Adrenal gland (tissue), 12 donors: ENCODE data around the gene SP140. TPM values are rescaled to one million over a fixed set of nuclear protein-coding genes. Genes with fewer than 3 reads are reported as not detected.

ENCODE experiments used
- DNase-seq, 7 donors: peaks; one replicate each; pipeline ENCODE4 v3.0.0-alpha.2; 2019 to 2020
- H3K27ac ChIP-seq, 5 donors: fragments of 200-600 bp; sonication (generic) in 4 of 5; 1 replicate in 3 of 5; 2 replicates in 2 of 5; pipeline versions ENCODE4 v1.5.1 to v1.8.0; 2016 to 2020; ENCODE audit warnings: mild to moderate bottlenecking in 1 of 5
- H3K27me3 ChIP-seq: fragments of 200-600 bp; 2 replicates; pipeline ENCODE4 v1.8.0; 2021
- H3K36me3 ChIP-seq, 2 donors: fragments of 200-600 bp; replicated peaks in 1 of 2; 1 replicate in 1 of 2; 2 replicates in 1 of 2; pipeline versions ENCODE4 v1.5.1 to v1.8.0; 2018 to 2022
- H3K4me1 ChIP-seq, 2 donors: fragments of 200-600 bp; replicated peaks in 1 of 2; 1 replicate in 1 of 2; 2 replicates in 1 of 2; pipeline versions ENCODE4 v1.5.1 to v1.8.0; 2018 to 2021
- H3K4me3 ChIP-seq, 4 donors: fragments of 200-600 bp; sonication (generic) in 3 of 4; one replicate each; pipeline ENCODE4 v1.5.1; 2016 to 2018
- H3K9me3 ChIP-seq, 3 donors: fragments of 200-600 bp; sonication (generic) in 1 of 3; replicated peaks in 1 of 3; 1 replicate in 2 of 3; 2 replicates in 1 of 3; pipeline versions ENCODE4 v1.5.1 to v1.8.0; 2016 to 2021
- POLR2A ChIP-seq, 2 donors: fragments of 450-650 bp; IDR thresholded peaks; one replicate each; pipeline ENCODE4 v1.6.1; 2017; ENCODE audit warnings: antibody characterized with exemption in 2 of 2, mild to moderate bottlenecking in 2 of 2, moderate library complexity in 1 of 2
- WGBS, 4 donors: extraction: QIAGEN DNeasy Blood & Tissue Kit in 2 of 4; methylation state at CpG; one replicate each; pipeline versions ENCODE4 v1.1.5 to v1.1.7; 2013 to 2017; 5-methylcytosine and 5-hydroxymethylcytosine counted together
- intact Hi-C, 2 donors: fragments of 100-400 bp; cut with DNase I; formaldehyde crosslinking; loops; one replicate each; pipeline versions ENCODE4 v1.14.1 to v1.15.0; 2022 to 2023
- polyA plus RNA-seq, 3 donors: library from polyadenylated mRNA; stranded (reverse); fragments of 200-250 nt in 2 of 3; fragments of 350-450 nt in 1 of 3; fragmentation: Illumina TruSeq in 1 of 3; extraction: RNeasy Lipid Tissue Mini Kit (QIAGEN cat#74804) in 1 of 3; gene quantifications; one replicate each; pipeline ENCODE4 v1.2.3, GENCODE V29; 2013 to 2014
- total RNA-seq, 9 donors: library from RNA; depleted of rRNA in 4 of 9; stranded (reverse); fragments of >200 nt in 4 of 9; fragments of 120-200 nt in 1 of 9; fragmentation: NEBNext Ultra II Directional in 1 of 9; extraction: Animal tissue kit (Norgen Biotek cat#: 25700) in 1 of 9; gene quantifications; one replicate each; pipeline versions ENCODE4 v1.1.0 to v1.2.4, GENCODE V29; 2013 to 2023
- TF ChIP-seq, protein P1 (sequence below), 6 experiments: fragments of 450-650 bp in 4 of 6; fragments of 200-600 bp in 2 of 6; sonication (generic) in 1 of 6; IDR thresholded peaks; 1 replicate in 5 of 6; 2 replicates in 1 of 6; pipeline versions ENCODE4 v1.5.1 to v1.8.0; 2016 to 2021; ENCODE audit warnings: antibody characterized with exemption in 6 of 6, mild to moderate bottlenecking in 2 of 6, moderate library complexity in 1 of 6
- donor health status: healthy with polysubstance abuse.
- donor health status: Bipolar disorder and iron deficiency.
- donor health status: DM: yes; HTN: yes; CAD: no.
- donor health status: DM: no; HTN: no; CAD: no.
- donor health status: DM: no; HTN: no; CAD: no.
- donor health status: DM: yes; HTN: yes; CAD: no.

Gene SP140
- total and polyA plus RNA-seq, 12 donors: 0.06 to 2.8 (median 1.7) TPM

DNA sequence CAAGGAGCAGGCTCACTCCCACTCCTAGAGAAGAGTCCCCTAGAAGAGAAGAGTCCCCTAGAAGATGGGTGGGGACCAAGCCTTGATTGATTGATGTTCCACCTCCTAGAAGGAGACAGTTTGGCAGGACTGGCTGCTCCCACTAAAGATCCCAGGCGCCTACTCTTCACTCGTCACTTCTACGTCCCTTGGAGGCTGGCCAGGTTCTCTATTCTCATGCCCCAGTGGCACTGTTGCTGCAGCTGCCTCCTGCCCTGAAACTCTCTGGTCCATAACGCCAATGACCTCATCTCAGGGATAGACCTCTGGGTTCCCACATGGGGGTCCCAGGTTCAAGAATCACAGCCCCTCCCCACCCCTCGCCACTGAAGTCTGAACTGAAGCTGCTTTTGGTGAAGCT lies 99.0 kb downstream of the SP140 start:
- WGBS, 4 donors: 78 to 83% (median 80%) methylated on average over 3 to 5 of the region's 5 CpGs
- DNase-seq: no peak
- H3K36me3 ChIP-seq: no peaks in the 10 kb centered on the region
- TF ChIP-seq, protein P1, sequence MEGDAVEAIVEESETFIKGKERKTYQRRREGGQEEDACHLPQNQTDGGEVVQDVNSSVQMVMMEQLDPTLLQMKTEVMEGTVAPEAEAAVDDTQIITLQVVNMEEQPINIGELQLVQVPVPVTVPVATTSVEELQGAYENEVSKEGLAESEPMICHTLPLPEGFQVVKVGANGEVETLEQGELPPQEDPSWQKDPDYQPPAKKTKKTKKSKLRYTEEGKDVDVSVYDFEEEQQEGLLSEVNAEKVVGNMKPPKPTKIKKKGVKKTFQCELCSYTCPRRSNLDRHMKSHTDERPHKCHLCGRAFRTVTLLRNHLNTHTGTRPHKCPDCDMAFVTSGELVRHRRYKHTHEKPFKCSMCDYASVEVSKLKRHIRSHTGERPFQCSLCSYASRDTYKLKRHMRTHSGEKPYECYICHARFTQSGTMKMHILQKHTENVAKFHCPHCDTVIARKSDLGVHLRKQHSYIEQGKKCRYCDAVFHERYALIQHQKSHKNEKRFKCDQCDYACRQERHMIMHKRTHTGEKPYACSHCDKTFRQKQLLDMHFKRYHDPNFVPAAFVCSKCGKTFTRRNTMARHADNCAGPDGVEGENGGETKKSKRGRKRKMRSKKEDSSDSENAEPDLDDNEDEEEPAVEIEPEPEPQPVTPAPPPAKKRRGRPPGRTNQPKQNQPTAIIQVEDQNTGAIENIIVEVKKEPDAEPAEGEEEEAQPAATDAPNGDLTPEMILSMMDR (IDR thresholded peaks at IDR 0.05): no peak
- no peak for TF ChIP-seq POLR2A (IDR thresholded peaks at IDR 0.05)
- no peak overlapping the region for H3K4me3 ChIP-seq
- intact Hi-C loops: no loop called here
- H3K9me3 ChIP-seq: no peaks in the 10 kb centered on the region
- H3K4me1 ChIP-seq: peaks cover 10 to 17% of the 10 kb centered on the region in 2 donors
- no peak overlapping the region for H3K27ac ChIP-seq
- no peaks in the 10 kb centered on the region for H3K27me3 ChIP-seq

DNA sequence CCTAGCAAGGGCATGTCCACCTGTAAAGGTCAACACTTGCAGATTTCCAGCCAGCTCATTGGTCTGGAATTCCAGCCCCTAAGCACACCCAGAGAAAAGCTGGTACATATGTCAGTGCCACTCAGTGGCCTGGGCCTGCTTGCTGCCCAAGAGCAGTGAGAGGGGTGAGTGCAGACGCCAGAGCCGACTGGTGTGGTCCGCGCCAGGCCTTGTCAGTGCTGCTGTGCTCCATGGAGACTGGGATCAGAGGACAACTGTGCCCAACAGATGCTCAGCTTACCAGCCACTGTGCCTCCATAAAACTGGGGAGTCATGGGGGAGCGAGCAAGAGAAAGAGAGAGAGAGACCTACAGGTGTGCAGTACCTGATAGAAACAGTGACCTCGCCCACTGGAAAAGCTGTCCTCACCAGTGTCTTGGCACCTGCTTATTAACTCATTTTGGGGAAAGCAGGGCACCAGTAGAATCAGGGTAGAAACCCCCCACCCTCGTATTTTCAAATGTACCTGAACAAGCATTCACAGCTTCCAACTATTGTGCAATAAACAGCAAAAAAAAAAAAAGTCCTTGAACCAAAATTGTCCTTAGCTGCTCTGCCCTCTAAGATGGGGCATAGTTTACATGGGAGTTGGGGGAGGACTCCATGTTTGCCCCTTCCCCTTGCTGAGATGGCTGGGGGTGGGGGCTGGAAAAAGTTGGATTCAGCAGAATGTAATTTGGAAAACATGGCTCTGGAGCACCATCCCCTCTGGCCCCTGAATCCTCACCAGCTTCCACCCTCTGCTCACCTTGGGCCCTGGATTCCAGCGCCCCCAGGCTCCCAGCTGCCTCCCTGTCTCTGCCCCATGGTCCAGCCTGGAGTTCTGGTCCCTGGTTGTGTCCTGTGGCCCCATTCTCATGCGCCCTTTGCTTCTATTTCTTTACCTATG lies 100.0 kb downstream of the SP140 start:
- no peak for DNase-seq
- no peaks in the 10 kb centered on the region for H3K36me3 ChIP-seq
- no peaks in the 10 kb centered on the region for H3K9me3 ChIP-seq
- WGBS, 4 donors: 92 to 94% (median 94%) methylated on average over 7 to 9 of the region's 9 CpGs
- no peak overlapping the region for H3K27ac ChIP-seq
- TF ChIP-seq, protein P1 (IDR thresholded peaks at IDR 0.05): no peak
- no peak for TF ChIP-seq POLR2A (IDR thresholded peaks at IDR 0.05)
- intact Hi-C loops: no loop called here
- H3K27me3 ChIP-seq: no peaks in the 10 kb centered on the region
- H3K4me3 ChIP-seq: no peak overlapping the region
- peaks cover 10 to 25% of the 10 kb centered on the region in 2 donors for H3K4me1 ChIP-seq

DNA sequence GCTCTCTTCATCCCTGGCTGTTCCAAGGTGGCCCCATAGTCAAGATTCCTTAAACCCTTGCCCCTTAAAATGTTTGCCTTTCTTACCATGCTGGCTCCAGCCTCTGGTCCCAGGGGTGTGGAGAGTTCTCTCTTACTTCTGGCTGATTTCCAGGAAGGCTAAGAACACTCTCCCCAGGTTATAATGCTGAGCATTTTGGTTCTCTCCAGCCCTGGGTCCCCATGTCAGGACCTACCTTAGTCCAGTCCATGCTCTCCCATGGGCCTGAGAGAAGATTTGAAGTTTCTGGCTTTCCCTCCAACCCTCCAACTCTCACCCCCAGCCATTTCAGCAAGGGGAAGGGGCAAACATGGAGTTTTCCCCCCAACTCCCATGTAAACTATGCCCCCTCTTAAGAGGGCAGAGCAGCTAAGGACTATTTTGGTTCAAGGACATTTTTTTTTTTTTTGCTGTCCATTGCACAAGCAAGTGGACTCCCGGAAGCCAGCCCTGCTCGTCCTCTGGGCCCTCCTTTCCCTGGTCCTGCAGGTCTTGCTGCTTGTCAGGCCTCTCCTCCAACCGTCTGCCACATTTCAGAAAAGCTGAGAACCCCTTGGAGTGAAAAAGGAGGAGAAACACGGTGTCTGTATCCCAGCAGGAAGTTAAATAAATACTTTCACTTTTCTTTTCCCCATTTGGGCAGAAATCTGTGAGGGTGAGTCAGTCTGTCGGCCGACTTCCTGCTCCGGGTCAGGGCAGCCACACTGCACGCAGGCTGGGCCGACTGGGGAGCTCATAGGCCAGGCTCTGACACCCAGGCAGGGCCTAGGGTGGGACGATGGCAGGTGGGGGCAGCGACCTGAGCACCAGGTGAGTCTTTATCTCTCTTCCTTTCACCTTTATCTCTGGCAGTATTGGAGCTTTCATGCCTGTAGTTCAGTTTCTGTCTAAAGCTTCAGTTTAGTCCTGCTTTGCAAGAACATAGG lies 101.2 kb downstream of the SP140 start, which contains the start of gene SP140L:
Gene SP140L, plus strand, starts transcription at position 741 of the 965 bp plus-strand sequence. Its CDS starts 77 bp downstream, at position 818.
- Histone ChIP-seq H3K4me3 (peak within 1 kb of the TSS in 3 of 4 donors; percentile 16 to 75 (median 33)), H3K36me3 (no peaks in the 10 kb centered on the region), H3K27ac (peak within 1 kb of the TSS; percentile 51 to 92 (median 77)), H3K9me3 (no peaks in the 10 kb centered on the region), H3K4me1 (peaks cover 10 to 33% of the 10 kb centered on the region in 2 donors), H3K27me3 (no peaks in the 10 kb centered on the region)
- 2 to 15% (median 4%) methylated on average over 11 of the region's 11 CpGs for WGBS, 4 donors
- intact Hi-C loops: no loop called here
- peak in 1 of 2 donors; percentile 57 for TF ChIP-seq POLR2A (IDR thresholded peaks at IDR 0.05)
- TF ChIP-seq, protein P1 (IDR thresholded peaks at IDR 0.05): no peak
- peak; percentile 73 to 86 (median 83) for DNase-seq
